ENCODE results near the gene STK24.

The STK24 gene

DNA sequence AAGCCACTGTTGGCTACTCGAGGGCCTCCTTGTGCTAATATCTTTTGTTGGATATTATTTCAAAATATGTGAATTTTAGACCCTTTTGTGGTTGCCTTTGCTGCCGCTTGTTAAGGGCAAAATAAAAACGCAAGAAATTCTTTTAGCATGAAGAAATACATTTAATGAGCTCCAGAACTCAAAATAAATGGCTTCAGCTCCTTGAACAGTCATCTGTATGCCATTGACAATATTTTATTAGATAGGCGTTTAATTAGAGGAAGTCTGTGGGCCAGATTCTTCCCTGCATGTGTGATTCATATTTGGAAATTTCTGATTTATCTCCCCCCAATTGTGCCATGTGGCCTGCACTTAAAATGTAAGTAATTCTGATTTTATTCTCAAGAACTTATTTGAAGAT is 177.2 kb downstream of the STK24 start:
- DNase-seq = no peak

DNA sequence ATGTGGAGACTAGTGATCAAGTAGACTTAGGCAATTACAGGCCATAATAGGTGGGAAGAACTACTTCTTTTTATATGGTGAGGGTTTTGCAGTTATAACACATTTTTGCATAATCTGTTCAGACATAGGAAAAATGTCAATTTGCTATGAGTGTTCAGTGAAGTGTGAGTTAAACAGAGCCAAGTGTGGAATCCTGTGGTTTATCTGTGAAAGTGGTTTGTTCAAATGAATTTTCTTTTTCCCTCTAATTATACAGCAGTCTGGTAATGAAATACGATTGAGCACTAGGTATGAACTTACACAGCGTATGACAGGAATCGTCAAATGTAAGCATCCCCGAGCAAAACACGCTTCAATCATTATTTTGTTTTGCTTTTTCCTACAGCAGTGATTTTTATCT is 178.3 kb downstream of the STK24 start:
- no peak for DNase-seq

DNA sequence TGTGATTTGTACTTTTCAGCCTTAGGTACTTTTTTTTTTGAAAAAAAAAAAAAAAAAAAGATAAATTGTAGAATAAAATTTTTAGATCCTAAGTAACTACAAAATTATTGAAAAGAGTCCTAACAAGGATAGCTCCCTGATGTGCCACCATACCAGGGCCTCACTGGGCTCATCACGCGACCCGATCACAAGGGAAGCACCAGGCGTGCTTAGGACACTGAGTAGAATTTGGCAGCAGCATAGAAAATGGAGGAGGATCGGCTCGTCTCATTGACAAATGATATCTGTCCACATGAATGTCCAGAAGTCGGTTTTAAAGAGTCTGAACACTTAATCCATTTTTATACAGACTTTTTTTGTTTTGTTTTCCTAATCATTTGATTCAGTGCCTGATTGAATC is 179.0 kb downstream of the STK24 start:
- no peak for DNase-seq

DNA sequence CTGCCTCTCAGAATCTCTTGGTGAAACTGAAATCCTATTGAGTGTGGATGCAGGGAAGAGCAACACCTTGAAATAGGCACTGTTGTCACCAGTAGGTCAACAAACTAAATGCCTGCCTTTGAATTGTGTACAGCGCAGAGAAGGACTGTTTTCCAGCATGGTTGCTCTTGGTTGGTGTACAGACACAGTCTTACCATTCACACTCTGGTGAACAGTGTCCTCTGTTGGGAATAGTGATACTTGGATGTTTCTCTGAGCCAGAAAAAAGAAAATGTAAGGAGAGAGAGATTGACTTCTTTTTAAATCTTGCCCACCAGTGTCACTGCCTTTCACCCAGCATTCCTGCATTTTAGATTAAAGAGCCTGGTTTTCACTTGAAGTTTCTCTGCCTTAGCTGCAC is 179.7 kb downstream of the STK24 start:
- no peak for DNase-seq

DNA sequence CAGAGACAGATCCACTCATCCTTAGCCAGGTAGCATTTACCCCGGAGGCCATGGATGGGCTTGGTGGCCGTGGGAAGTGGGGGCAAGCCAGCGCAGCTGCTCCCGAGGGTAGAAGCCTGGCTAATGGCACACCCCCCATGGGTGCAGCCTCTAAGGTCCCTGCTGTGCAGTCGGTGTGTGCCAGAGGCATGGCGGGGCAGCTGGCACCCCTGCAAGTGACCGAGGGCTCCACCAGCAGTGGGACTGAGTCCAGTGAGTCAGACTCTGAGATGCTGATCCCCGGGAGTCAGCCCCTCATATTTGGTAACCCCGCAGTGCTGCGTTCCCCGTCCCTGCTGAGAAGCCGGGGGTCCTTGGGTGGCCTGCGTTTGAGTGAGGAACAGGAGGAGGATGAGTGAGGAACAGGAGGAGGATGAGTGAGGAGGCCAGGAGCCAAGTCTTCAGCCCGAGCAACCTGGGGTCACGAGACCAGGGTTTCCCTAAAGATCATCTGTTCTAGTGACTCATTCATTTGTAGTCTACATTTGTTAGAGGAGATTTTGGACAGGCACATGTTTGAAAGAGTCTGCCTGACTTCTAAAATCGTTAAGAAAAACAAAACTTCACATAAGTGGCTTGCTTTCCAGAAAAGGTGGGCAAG is 180.7 kb downstream of the STK24 start:
- DNase-seq = no peak
